ENCODE measurements around the gene SEMA3A. TPM values are rescaled to one million over a fixed set of nuclear protein-coding genes. Genes with fewer than 3 reads are reported as not detected.

Gene SEMA3A
- total and polyA plus RNA-seq, 4 donors = 0.13 to 0.56 (median 0.20) TPM

DNA sequence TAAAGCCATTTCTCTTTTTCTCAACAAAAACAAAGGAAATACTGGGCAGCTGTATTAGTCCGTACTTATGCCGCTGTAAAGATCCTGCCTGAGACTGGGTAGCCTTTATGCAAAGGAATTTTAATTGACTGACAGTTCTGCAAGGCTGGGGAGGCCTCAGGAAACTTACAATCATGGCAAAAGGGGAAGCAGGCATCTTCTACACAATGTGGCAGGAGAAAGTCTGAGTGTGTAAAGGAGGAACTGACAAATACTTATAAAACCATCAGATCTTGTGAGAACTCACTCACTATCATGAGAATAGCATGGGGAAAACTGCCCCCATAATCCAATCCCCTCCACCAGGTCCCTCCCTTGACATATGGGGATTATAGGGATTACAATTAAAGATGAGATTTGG lies 264.3 kb downstream of the SEMA3A start:
- no peak overlapping the region for H3K9ac ChIP-seq (ENCODE audit: low read depth in 1 of 2, low read length in 2 of 2)
- no peaks in the 10 kb centered on the region for H3K4me1 ChIP-seq (ENCODE audit: control insufficient read depth in 4 of 4, insufficient read depth in 4 of 4, low read length in 3 of 4)
- H3K27ac ChIP-seq (ENCODE audit: low read depth in 1 of 2, low read length in 2 of 2) = no peak overlapping the region
- H3K36me3 ChIP-seq (ENCODE audit: control insufficient read depth in 4 of 4, insufficient read depth in 3 of 4, low read depth in 1 of 4, low read length in 3 of 4) = no peaks in the 10 kb centered on the region
- H3K27me3 ChIP-seq (ENCODE audit: control insufficient read depth in 4 of 4, insufficient read depth in 4 of 4, low read length in 3 of 4) = peaks cover 0 to 3% (median 0%) of the 10 kb centered on the region in 4 donors
- no peaks in the 10 kb centered on the region for H3K9me3 ChIP-seq (ENCODE audit: control insufficient read depth in 4 of 4, low read length in 3 of 4)
- H3K4me3 ChIP-seq (ENCODE audit: low read depth in 1 of 3, low read length in 3 of 3) = no peak overlapping the region
- no peak for DNase-seq (ENCODE audit: low spot score)
- WGBS = 94% methylated on average over 2 of the region's 2 CpGs
- TF ChIP-seq HNF4G (IDR thresholded peaks at IDR 0.05) (no peak), SP1 (IDR thresholded peaks at IDR 0.05) (no peak), NR2F2 (IDR thresholded peaks at IDR 0.05) (no peak), HNF4A (conservative IDR thresholded peaks at IDR 0.05) (no peak), TAF1 (conservative IDR thresholded peaks at IDR 0.05) (no peak), GABPA (IDR thresholded peaks at IDR 0.05 in 1 of 2, conservative IDR thresholded peaks at IDR 0.05 in 1 of 2) (no peak)
- TF ChIP-seq, protein P1, sequence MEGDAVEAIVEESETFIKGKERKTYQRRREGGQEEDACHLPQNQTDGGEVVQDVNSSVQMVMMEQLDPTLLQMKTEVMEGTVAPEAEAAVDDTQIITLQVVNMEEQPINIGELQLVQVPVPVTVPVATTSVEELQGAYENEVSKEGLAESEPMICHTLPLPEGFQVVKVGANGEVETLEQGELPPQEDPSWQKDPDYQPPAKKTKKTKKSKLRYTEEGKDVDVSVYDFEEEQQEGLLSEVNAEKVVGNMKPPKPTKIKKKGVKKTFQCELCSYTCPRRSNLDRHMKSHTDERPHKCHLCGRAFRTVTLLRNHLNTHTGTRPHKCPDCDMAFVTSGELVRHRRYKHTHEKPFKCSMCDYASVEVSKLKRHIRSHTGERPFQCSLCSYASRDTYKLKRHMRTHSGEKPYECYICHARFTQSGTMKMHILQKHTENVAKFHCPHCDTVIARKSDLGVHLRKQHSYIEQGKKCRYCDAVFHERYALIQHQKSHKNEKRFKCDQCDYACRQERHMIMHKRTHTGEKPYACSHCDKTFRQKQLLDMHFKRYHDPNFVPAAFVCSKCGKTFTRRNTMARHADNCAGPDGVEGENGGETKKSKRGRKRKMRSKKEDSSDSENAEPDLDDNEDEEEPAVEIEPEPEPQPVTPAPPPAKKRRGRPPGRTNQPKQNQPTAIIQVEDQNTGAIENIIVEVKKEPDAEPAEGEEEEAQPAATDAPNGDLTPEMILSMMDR (IDR thresholded peaks at IDR 0.05; ENCODE audit: low read depth, low read length, missing input control) = no peak
- TF ChIP-seq, protein P2, sequence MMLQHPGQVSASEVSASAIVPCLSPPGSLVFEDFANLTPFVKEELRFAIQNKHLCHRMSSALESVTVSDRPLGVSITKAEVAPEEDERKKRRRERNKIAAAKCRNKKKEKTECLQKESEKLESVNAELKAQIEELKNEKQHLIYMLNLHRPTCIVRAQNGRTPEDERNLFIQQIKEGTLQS (IDR thresholded peaks at IDR 0.05) = no peak
- TF ChIP-seq, protein P3, sequence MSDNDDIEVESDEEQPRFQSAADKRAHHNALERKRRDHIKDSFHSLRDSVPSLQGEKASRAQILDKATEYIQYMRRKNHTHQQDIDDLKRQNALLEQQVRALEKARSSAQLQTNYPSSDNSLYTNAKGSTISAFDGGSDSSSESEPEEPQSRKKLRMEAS (IDR thresholded peaks at IDR 0.05) = no peak
- TF ChIP-seq, protein P4, sequence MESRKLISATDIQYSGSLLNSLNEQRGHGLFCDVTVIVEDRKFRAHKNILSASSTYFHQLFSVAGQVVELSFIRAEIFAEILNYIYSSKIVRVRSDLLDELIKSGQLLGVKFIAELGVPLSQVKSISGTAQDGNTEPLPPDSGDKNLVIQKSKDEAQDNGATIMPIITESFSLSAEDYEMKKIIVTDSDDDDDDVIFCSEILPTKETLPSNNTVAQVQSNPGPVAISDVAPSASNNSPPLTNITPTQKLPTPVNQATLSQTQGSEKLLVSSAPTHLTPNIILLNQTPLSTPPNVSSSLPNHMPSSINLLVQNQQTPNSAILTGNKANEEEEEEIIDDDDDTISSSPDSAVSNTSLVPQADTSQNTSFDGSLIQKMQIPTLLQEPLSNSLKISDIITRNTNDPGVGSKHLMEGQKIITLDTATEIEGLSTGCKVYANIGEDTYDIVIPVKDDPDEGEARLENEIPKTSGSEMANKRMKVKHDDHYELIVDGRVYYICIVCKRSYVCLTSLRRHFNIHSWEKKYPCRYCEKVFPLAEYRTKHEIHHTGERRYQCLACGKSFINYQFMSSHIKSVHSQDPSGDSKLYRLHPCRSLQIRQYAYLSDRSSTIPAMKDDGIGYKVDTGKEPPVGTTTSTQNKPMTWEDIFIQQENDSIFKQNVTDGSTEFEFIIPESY (IDR thresholded peaks at IDR 0.05) = no peak
- TF ChIP-seq, protein P5, sequence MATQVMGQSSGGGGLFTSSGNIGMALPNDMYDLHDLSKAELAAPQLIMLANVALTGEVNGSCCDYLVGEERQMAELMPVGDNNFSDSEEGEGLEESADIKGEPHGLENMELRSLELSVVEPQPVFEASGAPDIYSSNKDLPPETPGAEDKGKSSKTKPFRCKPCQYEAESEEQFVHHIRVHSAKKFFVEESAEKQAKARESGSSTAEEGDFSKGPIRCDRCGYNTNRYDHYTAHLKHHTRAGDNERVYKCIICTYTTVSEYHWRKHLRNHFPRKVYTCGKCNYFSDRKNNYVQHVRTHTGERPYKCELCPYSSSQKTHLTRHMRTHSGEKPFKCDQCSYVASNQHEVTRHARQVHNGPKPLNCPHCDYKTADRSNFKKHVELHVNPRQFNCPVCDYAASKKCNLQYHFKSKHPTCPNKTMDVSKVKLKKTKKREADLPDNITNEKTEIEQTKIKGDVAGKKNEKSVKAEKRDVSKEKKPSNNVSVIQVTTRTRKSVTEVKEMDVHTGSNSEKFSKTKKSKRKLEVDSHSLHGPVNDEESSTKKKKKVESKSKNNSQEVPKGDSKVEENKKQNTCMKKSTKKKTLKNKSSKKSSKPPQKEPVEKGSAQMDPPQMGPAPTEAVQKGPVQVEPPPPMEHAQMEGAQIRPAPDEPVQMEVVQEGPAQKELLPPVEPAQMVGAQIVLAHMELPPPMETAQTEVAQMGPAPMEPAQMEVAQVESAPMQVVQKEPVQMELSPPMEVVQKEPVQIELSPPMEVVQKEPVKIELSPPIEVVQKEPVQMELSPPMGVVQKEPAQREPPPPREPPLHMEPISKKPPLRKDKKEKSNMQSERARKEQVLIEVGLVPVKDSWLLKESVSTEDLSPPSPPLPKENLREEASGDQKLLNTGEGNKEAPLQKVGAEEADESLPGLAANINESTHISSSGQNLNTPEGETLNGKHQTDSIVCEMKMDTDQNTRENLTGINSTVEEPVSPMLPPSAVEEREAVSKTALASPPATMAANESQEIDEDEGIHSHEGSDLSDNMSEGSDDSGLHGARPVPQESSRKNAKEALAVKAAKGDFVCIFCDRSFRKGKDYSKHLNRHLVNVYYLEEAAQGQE (IDR thresholded peaks at IDR 0.05) = no peak

DNA sequence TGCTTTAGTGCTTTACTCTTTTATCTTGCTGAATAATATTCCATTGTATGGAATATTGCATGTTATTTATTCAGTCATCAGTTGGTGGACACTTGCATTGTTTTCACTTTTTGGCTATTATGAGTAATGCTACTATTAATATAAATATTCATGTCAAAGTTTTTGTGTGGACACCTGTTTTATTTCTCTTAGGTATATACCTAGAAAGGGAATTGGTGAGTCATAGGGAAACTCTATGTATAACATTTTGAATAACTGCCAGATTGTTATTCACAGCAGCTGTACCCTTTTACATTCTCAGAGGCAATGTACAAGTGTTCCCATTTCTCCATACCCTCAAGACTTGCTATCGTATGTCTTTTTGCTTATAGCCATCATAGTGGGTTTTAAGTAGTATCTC lies 268.7 kb downstream of the SEMA3A start:
- no peaks in the 10 kb centered on the region for H3K9me3 ChIP-seq (ENCODE audit: control insufficient read depth in 4 of 4, low read length in 3 of 4)
- no peak overlapping the region for H3K27ac ChIP-seq (ENCODE audit: low read depth in 1 of 2, low read length in 2 of 2)
- no peak overlapping the region for H3K4me3 ChIP-seq (ENCODE audit: low read depth in 1 of 3, low read length in 3 of 3)
- no peak for DNase-seq (ENCODE audit: low spot score)
- H3K27me3 ChIP-seq (ENCODE audit: control insufficient read depth in 4 of 4, insufficient read depth in 4 of 4, low read length in 3 of 4) = no peaks in the 10 kb centered on the region
- no peak overlapping the region for H3K9ac ChIP-seq (ENCODE audit: low read depth in 1 of 2, low read length in 2 of 2)
- no peaks in the 10 kb centered on the region for H3K4me1 ChIP-seq (ENCODE audit: control insufficient read depth in 4 of 4, insufficient read depth in 4 of 4, low read length in 3 of 4)
- H3K36me3 ChIP-seq (ENCODE audit: control insufficient read depth in 4 of 4, insufficient read depth in 3 of 4, low read depth in 1 of 4, low read length in 3 of 4) = no peaks in the 10 kb centered on the region
- 49% methylated on average over 1 of the region's 1 CpG for WGBS
- TF ChIP-seq EGR1 (IDR thresholded peaks at IDR 0.05; ENCODE audit: low read depth in 2 of 2) (no peak), FOXA1 (IDR thresholded peaks at IDR 0.05) (no peak), SP1 (IDR thresholded peaks at IDR 0.05) (no peak), GABPA (IDR thresholded peaks at IDR 0.05 in 1 of 2, conservative IDR thresholded peaks at IDR 0.05 in 1 of 2) (no peak), JUND (IDR thresholded peaks at IDR 0.05) (no peak), RAD21 (IDR thresholded peaks at IDR 0.05) (no peak), FOXA2 (IDR thresholded peaks at IDR 0.05) (no peak), YY1 (IDR thresholded peaks at IDR 0.05) (no peak), NR2F2 (IDR thresholded peaks at IDR 0.05) (no peak), RXRA (IDR thresholded peaks at IDR 0.05) (no peak)
- TF ChIP-seq, protein P5 (IDR thresholded peaks at IDR 0.05) = no peak
- TF ChIP-seq, protein P3 (IDR thresholded peaks at IDR 0.05) = no peak
- TF ChIP-seq, protein P4 (IDR thresholded peaks at IDR 0.05) = no peak
- TF ChIP-seq, protein P2 (IDR thresholded peaks at IDR 0.05) = no peak

All from liver (tissue), 9 donors.